Measurements from ENCODE around the gene MRPL16.
"Not testable (repeated sequence)": the region's sequence is repeated elsewhere in the genome, so short reads cannot be mapped to it uniquely, and the experiment has no call there.

MRPL16 gene

GRCh38 chr11:59833602-59834001 lies 23.0 kb upstream of the MRPL16 start:
- Mint-ChIP-seq H3K36me3 (no peaks in the 10 kb centered on the region), H3K4me3 (no peak overlapping the region), H3K9me3 (no peaks in the 10 kb centered on the region), H3K27me3 (peaks cover 6% of the 10 kb centered on the region), H3K27ac (no peak overlapping the region), H3K4me1 (peaks cover 4% of the 10 kb centered on the region)
- DNase-seq (ENCODE audit: low spot score in 2 of 2), result no peak
- ATAC-seq (ENCODE audit: low read depth), result no peak

DNA sequence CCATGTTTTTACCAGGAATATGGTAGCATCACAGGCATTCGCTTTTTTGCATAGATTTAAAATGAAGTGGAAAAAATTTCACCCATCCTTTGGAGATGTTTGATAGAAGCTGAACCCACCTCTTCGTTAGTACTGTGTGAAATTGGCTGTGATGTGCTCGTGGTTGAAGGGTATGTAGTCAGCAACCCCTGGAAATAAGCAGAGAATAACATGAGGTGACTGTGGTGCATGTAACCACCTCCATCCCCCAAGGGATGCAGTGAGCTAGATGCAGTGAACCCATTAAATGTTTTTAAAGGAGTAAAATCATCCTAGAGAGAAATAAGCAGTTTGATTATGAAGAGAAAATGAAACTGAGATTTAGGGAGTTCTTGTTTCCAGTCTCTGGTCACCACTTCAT lies 18.8 kb upstream of the MRPL16 start:
- Mint-ChIP-seq H3K4me1 (peaks cover 4% of the 10 kb centered on the region), H3K27me3 (peaks cover 3% of the 10 kb centered on the region), H3K4me3 (no peak overlapping the region), H3K27ac (no peak overlapping the region), H3K36me3 (no peaks in the 10 kb centered on the region), H3K9me3 (no peaks in the 10 kb centered on the region)
- no peak for DNase-seq (ENCODE audit: low spot score in 2 of 2)
- no peak for ATAC-seq (ENCODE audit: low read depth)

DNA sequence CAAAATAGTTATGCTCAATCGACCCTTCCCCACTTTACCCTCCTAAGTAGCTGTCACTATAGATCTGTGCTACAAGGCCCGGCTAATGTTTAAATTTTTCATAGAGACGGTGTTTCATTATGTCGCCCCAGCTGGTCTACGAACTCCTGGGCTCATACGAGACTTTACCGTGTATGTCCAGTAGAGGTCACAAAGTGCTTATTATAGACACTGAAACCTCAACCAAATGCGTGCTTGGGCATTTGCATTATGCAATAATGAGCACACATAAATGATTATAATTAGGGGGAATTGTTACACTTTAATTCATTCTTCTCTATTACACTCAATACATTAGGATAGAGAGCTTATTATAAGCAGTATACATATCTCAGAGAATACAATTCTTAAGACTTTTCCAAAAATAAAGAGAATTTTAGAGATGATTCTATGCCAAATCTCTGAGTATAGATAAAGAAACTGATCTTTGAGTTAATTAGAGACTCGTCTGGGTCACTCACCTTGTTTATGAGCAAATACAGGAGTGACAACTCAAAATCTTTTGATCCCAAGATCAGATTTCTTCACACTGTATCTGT lies 12.5 kb upstream of the MRPL16 start:
- no peak overlapping the region for H3K4me3 Mint-ChIP-seq
- peaks cover 6% of the 10 kb centered on the region for H3K4me1 Mint-ChIP-seq
- no peaks in the 10 kb centered on the region for H3K36me3 Mint-ChIP-seq
- peak in 1 of 2 donors; percentile 20 for DNase-seq (ENCODE audit: low spot score in 2 of 2)
- no peaks in the 10 kb centered on the region for H3K9me3 Mint-ChIP-seq
- peak; percentile 81 for ATAC-seq (ENCODE audit: low read depth)
- H3K27ac Mint-ChIP-seq, result no peak overlapping the region
- no peaks in the 10 kb centered on the region for H3K27me3 Mint-ChIP-seq

DNA sequence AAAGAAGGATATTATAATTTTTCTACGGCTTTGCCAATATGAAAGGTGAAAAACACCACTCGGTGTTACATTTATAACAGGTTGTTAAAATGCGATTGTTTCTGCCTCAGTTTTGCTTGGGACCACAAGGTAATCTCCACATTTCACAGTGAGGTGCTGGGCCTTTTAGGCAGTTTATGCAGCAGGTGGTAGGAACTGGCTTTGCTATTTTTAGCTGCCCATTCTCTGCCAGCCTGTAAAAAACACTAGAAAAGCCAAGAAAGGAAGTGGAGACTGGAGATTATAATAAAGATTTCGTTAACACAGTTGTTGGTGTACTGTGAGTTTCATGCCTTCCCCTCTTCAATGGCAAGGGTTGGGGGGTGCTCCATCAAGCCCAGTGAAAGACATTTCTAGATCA lies 8.0 kb upstream of the MRPL16 start:
- H3K4me3 Mint-ChIP-seq, result no peak overlapping the region
- H3K4me1 Mint-ChIP-seq, result peaks cover 15% of the 10 kb centered on the region
- no peak for ATAC-seq (ENCODE audit: low read depth)
- DNase-seq (ENCODE audit: low spot score in 2 of 2), result no peak
- H3K9me3 Mint-ChIP-seq, result no peaks in the 10 kb centered on the region
- no peaks in the 10 kb centered on the region for H3K27me3 Mint-ChIP-seq
- H3K27ac Mint-ChIP-seq, result no peak overlapping the region
- no peaks in the 10 kb centered on the region for H3K36me3 Mint-ChIP-seq

DNA sequence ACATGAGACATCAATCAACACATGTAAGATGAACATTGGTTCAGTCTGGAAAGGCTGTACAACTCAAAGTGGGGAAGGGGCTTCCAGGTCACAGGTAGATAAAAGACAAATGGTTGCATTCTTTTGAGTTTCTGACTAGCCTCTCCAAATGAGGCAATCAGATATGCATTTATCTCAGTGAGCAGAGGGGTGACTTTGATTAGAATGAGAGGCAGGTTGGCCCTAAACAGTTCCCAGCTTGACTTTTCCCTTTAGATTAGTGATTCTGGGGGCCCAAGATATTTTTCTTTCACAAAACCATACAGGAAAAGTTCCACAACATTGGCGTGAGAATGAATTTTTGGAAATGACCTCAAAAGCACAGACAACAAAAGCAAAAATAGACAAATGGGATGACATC lies 5.9 kb upstream of the MRPL16 start:
- H3K27me3 Mint-ChIP-seq; H3K36me3 Mint-ChIP-seq; ATAC-seq (ENCODE audit: low read depth); DNase-seq (ENCODE audit: low spot score in 2 of 2); H3K27ac Mint-ChIP-seq; H3K9me3 Mint-ChIP-seq; H3K4me3 Mint-ChIP-seq: not testable (repeated sequence)
- H3K4me1 Mint-ChIP-seq, result peaks cover 12% of the 10 kb centered on the region

DNA sequence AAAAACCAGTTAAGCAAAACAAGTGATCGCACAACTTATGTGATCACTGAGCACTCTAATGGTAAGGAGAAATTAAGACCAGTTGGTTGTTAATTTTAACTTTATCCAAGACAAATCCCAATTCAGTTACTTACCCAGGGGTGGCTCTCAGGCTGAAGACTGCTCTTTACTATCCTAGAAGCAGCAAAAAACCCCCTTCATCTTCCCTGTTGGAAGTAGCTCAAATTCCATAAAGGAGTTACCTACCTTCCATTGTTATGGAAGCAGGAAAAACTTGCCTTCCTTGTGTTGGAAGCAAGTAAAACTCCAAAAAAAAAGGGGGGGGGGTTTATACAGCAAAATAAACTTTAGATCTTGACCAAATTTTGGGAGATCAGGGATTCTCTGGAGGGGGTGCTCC lies 5.2 kb upstream of the MRPL16 start:
- Mint-ChIP-seq H3K27ac (no peak overlapping the region), H3K4me3 (no peak overlapping the region), H3K9me3 (no peaks in the 10 kb centered on the region), H3K4me1 (peaks cover 15% of the 10 kb centered on the region), H3K27me3 (peaks cover 3% of the 10 kb centered on the region), H3K36me3 (peaks cover 5% of the 10 kb centered on the region)
- no peak for ATAC-seq (ENCODE audit: low read depth)
- no peak for DNase-seq (ENCODE audit: low spot score in 2 of 2)

DNA sequence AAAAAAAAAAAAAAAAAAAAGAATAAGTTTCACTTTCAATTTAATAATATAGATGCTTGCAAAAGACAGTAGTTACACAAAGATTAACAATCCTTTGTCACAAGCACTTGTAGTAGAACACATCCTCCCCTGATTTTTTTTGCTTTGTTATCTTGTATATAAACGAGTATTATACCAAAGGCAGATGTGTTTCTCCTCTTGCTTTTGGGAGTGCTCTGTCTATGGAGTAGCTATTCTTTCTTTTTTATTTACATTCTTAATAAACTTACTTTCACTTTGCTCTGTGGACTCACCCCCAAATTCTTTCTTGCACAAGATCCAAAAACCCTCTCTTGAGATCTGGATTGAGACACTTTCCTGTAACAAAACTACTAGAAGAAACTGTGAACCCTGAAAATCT lies 3.4 kb upstream of the MRPL16 start:
- no peak for DNase-seq (ENCODE audit: low spot score in 2 of 2)

DNA sequence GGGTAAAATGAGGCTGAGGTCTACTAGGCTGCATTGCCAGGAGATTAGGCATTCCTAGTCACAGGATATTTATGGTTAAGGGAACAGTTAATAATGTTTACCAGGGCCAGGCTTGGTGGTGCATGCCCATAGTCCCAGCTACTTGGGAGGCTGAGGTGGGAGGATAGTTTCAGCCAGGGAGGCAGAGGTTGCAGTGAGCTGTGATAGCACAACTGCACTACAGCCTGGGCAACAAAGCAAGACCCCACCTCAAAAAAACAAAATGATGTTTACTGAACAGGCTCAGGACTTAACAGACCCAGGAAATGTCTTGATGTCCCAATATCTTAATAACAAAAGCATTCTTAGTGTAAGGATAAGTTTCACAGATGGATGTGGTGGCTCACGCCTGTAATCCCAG lies 2.8 kb upstream of the MRPL16 start:
- no peak overlapping the region for H3K4me3 Mint-ChIP-seq
- no peak overlapping the region for H3K27ac Mint-ChIP-seq
- peaks cover 6% of the 10 kb centered on the region for H3K36me3 Mint-ChIP-seq
- peaks cover 12% of the 10 kb centered on the region for H3K4me1 Mint-ChIP-seq
- DNase-seq (ENCODE audit: low spot score in 2 of 2) (no peak), ATAC-seq (ENCODE audit: low read depth) (no peak)
- peaks cover 3% of the 10 kb centered on the region for H3K27me3 Mint-ChIP-seq
- H3K9me3 Mint-ChIP-seq, result no peaks in the 10 kb centered on the region

More for the DNA sequence above, 3.4 kb upstream of the MRPL16 start:
- H3K4me1 Mint-ChIP-seq, result peaks cover 15% of the 10 kb centered on the region
- no peak for ATAC-seq (ENCODE audit: low read depth)
- H3K27me3 Mint-ChIP-seq, result peaks cover 3% of the 10 kb centered on the region
- H3K36me3 Mint-ChIP-seq, result peaks cover 5% of the 10 kb centered on the region
- H3K4me3 Mint-ChIP-seq, result no peak overlapping the region
- H3K9me3 Mint-ChIP-seq, result no peaks in the 10 kb centered on the region
- H3K27ac Mint-ChIP-seq, result no peak overlapping the region

DNA sequence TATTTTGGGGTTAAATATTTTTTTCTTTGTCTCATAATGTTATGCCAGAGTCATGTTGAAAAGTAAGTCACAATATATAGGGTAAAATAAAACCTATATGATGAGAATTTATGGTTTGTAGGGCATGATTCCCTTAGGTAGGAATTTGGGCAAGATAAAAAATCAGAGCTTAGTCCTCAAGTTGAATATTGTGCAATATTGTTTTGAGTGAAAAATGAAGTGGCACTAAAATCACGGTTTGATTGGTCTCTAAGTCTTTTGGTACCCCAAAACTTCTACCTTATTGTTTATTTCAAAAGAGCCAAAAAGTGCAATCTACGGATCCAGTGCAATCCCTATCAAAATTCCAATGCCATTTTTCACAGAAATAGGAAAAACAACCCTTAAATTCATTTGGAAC lies 1.6 kb upstream of the MRPL16 start:
- ATAC-seq (ENCODE audit: low read depth) (no peak), DNase-seq (ENCODE audit: low spot score in 2 of 2) (no peak)
- H3K27me3 Mint-ChIP-seq, result peaks cover 3% of the 10 kb centered on the region
- H3K36me3 Mint-ChIP-seq, result peaks cover 6% of the 10 kb centered on the region
- no peak overlapping the region for H3K27ac Mint-ChIP-seq
- H3K4me1 Mint-ChIP-seq, result peaks cover 12% of the 10 kb centered on the region
- no peaks in the 10 kb centered on the region for H3K9me3 Mint-ChIP-seq
- H3K4me3 Mint-ChIP-seq, result no peak overlapping the region

DNA sequence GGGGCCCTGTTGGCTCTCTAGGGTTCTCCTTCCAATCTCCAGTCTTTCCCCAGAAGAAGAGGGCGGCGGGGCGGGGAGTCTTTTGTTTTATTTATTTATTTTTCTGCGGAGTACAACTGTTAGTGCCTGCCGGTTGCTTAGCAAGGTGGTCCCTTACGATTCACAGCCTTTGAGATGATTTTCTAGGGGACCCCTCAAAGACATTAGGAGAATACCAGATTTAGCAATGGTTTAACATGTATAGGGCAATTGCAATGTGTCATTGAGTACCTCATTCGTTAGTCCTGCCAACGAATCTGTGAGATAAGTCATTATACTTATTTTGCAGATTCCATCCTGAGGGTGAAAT lies 307 bp upstream of the MRPL16 start:
- Mint-ChIP-seq H3K4me3 (peak overlapping the region; percentile 87), H3K27ac (peak overlapping the region; percentile 74), H3K4me1 (peaks cover 3% of the 10 kb centered on the region), H3K9me3 (no peaks in the 10 kb centered on the region), H3K27me3 (peaks cover 3% of the 10 kb centered on the region), H3K36me3 (peaks cover 12% of the 10 kb centered on the region)
- ATAC-seq (ENCODE audit: low read depth) (no peak), DNase-seq (ENCODE audit: low spot score in 2 of 2) (no peak)

GRCh38 chr11:59807047-59807610 lies 3.4 kb downstream of the MRPL16 start:
- Mint-ChIP-seq H3K4me3 (no peak overlapping the region), H3K36me3 (peaks cover 12% of the 10 kb centered on the region), H3K4me1 (peaks cover 3% of the 10 kb centered on the region), H3K9me3 (no peaks in the 10 kb centered on the region), H3K27me3 (peaks cover 3% of the 10 kb centered on the region), H3K27ac (peak overlapping the region; percentile 12)
- ATAC-seq (ENCODE audit: low read depth) (no peak), DNase-seq (ENCODE audit: low spot score in 2 of 2) (no peak)

GRCh38 chr11:59804061-59804460 lies 6.5 kb downstream of the MRPL16 start:
- H3K36me3 Mint-ChIP-seq, result peaks cover 7% of the 10 kb centered on the region
- no peaks in the 10 kb centered on the region for H3K27me3 Mint-ChIP-seq
- H3K4me1 Mint-ChIP-seq, result no peaks in the 10 kb centered on the region
- H3K9me3 Mint-ChIP-seq, result no peaks in the 10 kb centered on the region
- DNase-seq (ENCODE audit: low spot score in 2 of 2) (no peak), ATAC-seq (ENCODE audit: low read depth) (no peak)
- H3K4me3 Mint-ChIP-seq, result no peak overlapping the region
- no peak overlapping the region for H3K27ac Mint-ChIP-seq

DNA sequence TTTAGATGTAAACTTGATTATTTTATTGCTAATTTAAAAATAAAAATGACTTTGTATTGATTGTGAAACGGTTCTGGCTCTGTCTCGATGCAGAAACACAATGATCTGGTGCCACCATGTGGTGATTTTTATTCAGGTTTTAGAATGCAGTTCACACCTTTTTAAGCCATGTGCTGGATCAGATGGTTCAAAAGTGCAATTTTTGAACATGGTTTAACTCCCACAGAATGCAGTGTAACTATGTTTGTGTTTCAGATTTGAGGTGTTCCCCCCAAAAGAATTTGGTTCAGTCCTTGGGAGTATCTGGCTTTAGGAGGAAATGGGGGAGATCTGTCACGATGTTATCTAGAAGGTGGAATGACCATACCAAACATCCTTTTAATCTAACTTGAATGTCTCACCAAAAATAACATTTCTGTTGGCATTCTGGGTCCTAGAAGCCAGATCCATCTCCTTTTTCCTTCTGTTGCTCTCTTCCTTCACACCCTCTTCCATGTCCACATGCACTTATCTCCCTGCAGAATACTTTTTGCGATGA lies 7.9 kb downstream of the MRPL16 start:
- H3K4me1 Mint-ChIP-seq, result no peaks in the 10 kb centered on the region
- H3K27me3 Mint-ChIP-seq, result no peaks in the 10 kb centered on the region
- no peaks in the 10 kb centered on the region for H3K9me3 Mint-ChIP-seq
- no peak overlapping the region for H3K27ac Mint-ChIP-seq
- no peak overlapping the region for H3K4me3 Mint-ChIP-seq
- H3K36me3 Mint-ChIP-seq, result peaks cover 7% of the 10 kb centered on the region
- DNase-seq (ENCODE audit: low spot score in 2 of 2), result peak; percentile 25 to 39
- ATAC-seq (ENCODE audit: low read depth), result peak; percentile 77

DNA sequence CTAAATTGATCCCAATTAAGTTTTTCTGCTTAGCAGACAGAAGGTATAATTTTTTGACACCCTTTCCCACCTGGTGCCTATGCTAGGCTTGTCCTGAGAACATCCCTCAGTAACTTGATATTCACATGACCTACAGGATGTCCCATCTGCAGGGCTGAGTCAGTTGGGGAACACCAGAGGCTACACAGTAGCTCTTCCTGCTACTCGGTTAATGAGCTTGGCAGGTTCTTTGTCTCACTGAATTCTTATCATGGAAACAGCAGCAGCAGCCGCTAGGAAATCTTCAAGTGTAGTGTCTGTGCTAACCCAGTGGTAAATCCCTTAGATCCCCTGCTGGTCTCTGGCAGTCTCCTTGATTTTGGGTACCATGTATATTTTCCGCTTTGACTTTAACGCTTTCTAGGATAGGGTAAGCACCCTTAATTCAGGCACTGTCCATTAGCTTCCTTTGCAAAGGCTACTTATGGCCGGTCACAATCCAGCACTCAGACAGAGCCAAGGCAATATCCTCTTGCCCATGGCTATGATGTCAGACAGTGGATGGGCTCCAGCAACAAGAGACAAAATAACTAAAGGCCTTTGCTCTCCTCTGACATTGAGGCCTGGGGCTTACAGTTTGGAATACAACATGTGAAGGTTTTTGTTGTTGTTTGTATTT lies 8.5 kb downstream of the MRPL16 start:
- no peak for DNase-seq (ENCODE audit: low spot score in 2 of 2)
- H3K4me1 Mint-ChIP-seq, result no peaks in the 10 kb centered on the region
- no peak overlapping the region for H3K27ac Mint-ChIP-seq
- no peak overlapping the region for H3K4me3 Mint-ChIP-seq
- H3K27me3 Mint-ChIP-seq, result no peaks in the 10 kb centered on the region
- H3K9me3 Mint-ChIP-seq, result no peaks in the 10 kb centered on the region
- peaks cover 12% of the 10 kb centered on the region for H3K36me3 Mint-ChIP-seq
- ATAC-seq (ENCODE audit: low read depth), result peak; percentile 21

All from memory B cell (primary cell).